Kasumi-1 (cell line): ENCODE measurements around the gene TRAF3.
"Not testable (repeated sequence)": the region's sequence is repeated elsewhere in the genome, so short reads cannot be mapped to it uniquely, and the experiment has no call there.

ENCODE experiments used
- DNase-seq, 2 experiments: peaks; one replicate each; lab custom pipeline; 2025; lab: John Stamatoyannopoulos, UW

TRAF3 gene

DNA sequence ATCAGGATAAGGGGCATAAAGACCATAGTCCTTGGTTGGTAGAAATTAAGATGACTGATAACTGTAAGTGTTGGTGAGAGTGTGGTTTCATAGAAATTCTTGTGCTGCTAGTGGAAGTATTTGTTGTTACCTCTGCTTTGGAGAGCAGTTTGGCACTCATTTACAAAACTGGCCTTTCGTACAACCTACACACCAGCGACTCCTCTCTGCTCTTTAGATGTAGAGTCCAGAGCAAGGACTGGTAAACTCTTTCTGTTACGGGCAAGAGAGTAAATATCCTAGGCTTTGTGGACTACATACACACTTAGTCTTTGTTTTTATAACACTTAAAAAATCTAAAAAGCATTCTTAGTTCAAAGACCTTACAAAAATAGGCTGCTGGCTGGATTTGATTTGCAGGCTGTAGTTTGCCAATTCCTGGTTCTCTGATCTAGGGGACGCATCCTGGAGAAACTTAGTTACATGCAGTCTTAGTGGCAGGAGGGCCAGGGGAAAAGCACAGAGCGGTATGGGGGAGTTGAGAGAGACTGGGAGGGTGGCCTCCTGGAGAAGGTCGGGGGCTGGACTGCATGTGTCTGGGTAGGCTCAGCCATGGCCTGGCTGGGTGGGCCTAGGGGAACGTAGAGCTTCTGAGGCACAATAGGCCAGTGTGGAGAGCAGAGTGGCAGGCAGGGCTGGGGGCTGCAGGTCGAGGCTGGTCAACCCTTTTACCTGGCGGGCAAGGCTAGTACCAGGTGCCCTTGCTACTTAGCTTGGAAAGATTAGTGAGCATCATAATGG lies 89.9 kb downstream of the TRAF3 start:
- DNase-seq: no peak

GRCh38 chr14:102867826-102868580 lies 90.8 kb downstream of the TRAF3 start:
- no peak for DNase-seq

DNA sequence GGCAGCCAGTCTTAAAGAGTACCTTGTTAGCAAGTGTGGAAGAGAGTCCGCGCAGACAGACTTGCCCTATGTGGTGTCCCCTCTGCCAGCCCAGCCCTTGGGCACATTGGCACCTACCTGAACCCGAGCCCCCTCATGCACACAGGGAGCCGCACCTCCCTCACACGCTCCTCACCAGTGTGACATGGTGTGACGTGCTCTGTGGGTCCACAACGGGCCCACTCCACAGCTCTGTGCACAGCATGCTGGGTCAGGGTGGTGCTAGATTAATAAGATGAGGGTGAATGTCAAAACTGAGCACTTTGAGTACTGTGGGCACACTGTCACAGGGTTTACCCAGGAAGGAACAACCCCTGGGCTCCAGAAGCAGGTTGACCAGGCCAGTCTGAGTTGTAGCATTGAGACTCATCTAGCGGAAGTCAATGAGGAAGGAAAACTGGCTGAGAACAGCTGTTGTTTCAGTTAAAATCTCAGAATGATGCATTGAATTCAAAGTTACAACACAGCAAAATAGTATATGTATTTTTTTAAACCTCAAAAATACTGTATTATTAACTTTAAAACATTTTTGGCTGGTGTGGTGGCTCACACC lies 91.8 kb downstream of the TRAF3 start:
- DNase-seq: no peak

DNA sequence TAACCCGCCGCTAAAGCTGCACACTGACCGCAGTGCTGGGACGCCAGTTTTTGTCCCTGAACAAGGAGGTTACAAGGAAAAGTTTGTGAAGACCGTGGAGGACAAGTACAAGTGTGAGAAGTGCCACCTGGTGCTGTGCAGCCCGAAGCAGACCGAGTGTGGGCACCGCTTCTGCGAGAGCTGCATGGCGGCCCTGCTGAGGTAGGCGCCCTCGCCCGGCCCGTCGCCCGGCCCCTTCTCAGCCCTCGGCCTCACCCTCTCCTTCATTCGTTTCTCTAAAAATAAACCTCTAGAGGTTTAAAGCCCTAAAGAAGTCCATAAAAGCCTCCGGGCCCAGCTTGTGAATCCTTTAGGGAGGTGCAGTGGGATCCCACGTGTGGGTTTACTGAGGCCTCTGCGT lies 93.0 kb downstream of the TRAF3 start:
- no peak for DNase-seq

GRCh38 chr14:102870994-102871831 lies 94.0 kb downstream of the TRAF3 start:
- no peak for DNase-seq

DNA sequence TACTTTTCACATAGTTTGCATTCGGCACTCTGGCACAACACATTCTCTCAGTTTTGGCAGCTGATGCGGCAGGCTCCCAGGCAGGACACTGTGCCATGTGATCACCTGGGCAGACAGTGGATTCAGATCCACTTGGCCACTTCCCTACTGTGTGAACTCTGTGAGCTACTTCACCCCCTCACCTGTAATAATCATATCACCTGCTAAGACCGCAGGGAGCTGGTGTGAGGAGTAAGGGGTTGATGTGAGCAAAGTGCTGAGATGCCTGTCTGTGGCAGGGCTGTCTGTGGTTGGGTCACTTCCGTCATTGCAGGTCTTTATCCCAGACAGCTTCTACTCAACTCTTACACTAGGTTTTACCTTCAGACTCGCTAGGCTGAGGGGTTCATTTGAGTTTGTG lies 94.8 kb downstream of the TRAF3 start:
- DNase-seq: no peak

DNA sequence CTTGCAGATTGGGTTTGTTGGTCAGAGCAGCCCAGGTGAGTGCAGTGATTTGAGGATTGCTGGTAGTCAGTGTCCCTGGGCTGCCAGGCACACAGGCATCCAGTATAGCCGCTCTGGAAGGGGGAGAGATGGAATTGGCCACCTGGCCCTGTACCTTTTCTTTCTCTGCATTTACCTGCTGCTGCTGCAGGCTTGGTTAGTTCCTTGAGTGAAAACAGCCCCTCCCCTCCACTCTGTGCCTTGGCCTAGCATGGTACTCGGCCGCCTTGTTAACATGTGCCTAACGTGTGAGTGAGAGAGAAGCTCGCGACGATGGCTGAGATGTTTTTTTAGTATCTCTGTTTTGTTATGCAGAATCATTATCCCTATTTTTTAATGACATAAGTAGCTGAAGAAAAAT lies 95.9 kb downstream of the TRAF3 start:
- no peak for DNase-seq

- no peak for DNase-seq
These were observed 96.4 kb downstream of the TRAF3 start for GRCh38 chr14:102873546-102874061.

- no peak for DNase-seq
These were observed 98.4 kb downstream of the TRAF3 start for GRCh38 chr14:102875652-102876051.

DNA sequence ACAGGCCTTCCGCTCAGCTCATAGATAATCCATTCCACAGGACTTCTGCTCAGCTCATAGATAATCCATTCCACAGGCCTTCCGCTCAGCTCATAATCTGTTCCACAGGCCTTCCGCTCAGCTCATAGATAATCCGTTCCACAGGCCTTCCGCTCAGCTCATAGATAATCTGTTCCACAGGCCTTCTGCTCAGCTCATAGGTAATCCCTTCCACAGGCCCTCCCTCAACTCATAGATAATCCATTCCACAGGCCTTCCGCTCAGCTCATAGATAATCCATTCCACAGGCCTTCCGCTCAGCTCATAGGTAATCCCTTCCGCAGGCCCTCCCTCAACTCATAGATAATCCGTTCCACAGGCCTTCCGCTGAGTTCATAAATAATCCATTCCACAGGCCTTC lies 100.3 kb downstream of the TRAF3 start:
- not testable (repeated sequence) for DNase-seq

DNA sequence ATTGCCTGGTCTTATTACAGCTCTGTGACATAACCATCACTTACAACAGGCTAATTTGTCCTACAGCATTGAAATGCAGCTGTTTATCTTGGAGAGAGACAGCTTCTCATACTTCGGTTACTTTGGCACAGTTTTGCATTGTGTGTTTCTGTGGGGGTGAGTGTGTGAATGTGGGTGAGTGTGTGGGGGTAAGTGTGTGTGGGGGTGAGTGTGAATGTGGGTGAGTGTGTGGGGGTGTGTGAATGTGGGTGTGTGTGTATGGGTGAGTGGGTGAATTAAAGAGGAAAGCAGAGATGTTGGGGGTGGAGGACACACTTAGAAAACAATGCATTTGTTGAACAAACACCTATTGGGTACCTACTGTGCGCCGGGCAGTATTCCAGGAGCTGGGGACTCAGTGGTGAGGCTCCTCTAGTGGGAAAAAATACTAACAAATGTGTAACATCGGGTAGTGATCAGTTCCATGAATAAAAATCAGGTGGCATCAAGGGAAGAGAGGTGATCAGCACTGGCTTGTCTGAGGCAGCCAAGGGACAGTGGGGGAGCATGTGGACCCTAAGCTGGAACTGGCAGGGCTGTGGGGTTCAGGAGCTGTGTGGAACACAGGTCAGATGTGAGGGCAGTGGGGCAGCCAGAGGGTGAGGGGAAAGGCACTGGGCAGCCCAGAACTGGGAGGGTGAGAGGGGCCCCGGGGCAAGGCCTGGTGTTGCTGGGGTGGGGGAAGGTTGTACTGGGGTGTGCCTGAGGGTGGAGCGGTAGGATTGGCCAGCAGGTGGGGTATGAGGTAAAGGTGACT lies 101.1 kb downstream of the TRAF3 start:
- no peak for DNase-seq

GRCh38 chr14:102878970-102879460 lies 101.8 kb downstream of the TRAF3 start:
- no peak for DNase-seq

DNA sequence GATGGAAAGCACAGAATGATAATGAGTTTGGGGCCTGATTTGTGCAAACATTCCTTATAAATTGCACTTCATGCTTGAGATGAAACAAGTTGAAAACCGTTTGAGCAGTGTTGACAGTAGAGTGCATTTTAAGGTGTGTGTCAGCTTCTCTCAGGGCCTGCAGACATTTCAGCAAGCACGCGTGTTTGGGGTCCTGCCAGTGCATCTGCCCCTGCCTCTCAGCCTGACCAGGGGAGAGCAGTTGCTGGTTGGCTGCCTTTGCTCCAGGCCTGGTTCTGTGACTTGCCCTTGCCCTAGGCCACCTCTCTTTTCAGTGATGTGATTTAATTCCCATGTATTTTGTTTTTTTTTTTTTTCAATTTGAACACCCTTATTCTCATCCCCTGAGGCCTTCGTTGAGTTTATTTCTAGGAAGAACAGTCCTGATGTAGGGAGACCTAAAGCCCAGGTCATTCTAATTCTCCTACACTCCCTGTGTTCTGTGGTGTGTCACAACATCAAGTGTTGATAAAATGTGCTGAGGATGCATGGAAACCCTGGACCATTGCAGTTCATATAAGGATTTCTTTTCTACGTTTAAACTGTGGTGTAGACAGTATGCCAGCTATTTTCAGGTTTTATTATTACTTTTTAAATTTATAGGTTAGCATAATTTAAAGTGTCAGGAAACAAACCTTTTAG lies 105.1 kb downstream of the TRAF3 start:
- DNase-seq: no peak

- DNase-seq: no peak
These were observed 105.9 kb downstream of the TRAF3 start for GRCh38 chr14:102883089-102883541.

- no peak for DNase-seq
These were observed 106.3 kb downstream of the TRAF3 start for GRCh38 chr14:102883554-102883953.

DNA sequence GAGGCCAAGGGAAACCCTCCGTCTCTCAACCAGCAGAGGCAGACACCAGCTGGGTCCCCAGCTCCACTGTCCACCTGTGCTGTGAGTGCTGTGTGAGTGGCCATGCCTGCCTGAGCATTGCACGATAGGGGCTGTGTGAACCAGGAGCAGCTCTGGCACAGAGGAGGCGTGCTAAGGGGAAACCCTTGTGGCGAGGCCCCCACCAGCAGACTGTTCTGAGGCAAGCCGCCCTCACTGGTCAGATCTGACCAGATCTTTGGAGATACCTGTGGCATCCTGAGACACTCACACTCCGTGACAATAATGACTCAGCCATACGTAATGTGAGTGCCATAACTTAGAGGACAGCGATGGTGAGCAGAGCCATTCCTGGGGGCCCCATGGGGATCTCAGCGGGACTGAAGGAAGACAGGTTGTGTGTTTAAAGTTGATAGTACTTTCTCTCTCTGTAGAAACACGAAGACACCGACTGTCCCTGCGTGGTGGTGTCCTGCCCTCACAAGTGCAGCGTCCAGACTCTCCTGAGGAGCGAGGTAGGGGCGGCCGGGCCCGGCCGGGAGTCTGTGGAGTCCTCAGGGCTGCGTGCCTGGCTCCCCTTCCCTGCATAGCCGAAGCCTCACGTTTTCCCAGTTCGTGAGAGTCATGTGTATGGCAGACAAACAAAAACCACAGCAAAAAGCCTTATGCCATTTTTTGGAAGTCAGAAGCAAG lies 108.6 kb downstream of the TRAF3 start:
- no peak for DNase-seq

GRCh38 chr14:102888748-102889147 lies 111.5 kb downstream of the TRAF3 start:
- no peak for DNase-seq

- no peak for DNase-seq
These were observed 112.4 kb downstream of the TRAF3 start for GRCh38 chr14:102889615-102890014.

DNA sequence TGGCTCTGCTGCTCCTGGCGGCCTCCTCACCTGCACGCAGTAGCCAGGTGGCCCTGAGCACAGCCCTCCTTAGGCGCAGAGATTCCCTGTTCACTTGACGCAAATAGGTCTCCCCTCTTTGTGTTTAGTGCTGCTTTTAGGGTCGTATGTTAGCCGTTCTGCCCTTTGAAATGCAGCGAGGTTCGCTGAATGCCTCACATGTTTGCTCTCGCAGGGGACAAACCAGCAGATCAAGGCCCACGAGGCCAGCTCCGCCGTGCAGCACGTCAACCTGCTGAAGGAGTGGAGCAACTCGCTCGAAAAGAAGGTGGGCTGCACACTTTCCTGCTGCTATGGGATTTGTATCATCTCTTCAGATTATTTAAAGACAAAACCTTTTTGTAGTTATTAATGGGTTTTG lies 113.9 kb downstream of the TRAF3 start:
- no peak for DNase-seq

DNA sequence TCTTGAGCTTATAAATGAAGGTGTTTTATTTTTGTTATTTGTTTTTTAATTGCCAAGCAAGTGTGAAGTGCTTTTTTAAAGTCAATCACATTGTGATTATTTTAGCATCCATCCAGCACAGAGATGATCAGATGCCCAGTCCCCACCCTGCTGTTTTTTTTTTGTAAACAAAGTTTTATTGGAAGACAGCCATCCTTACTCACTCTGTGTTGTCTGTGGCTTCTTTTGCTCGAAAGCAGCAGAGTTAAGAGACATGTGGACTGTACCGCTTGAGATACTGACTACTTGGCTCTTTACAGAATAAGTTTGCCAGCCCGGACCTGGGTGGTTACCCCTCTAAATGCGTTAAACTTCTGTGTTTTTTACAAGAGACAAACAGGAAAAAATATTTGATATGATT lies 114.3 kb downstream of the TRAF3 start:
- DNase-seq: no peak
